GM10248 (cell line): ENCODE data around the gene HRH3.

Experiments used
- CTCF ChIA-PET: fragments of 300-600 bp; sonication (Branson Sonifier 250); formaldehyde crosslinking; extraction: SDS; loops from one replicate; lab custom pipeline; 2021; ENCODE audit warnings: antibody characterized with exemption; lab: Yijun Ruan, JAX
- POLR2A ChIA-PET: fragments of 350-650 bp; sonication (Branson Sonifier 250); formaldehyde crosslinking; extraction: SDS; loops from one replicate; lab custom pipeline; 2020; ENCODE audit warnings: antibody characterized with exemption; lab: Yijun Ruan, JAX
- DNase-seq: peaks from one replicate; pipeline ENCODE4 v3.0.0; 2012; ENCODE audit errors: extremely low spot score
- TF ChIP-seq, protein P1 (sequence below): IDR thresholded peaks from 2 replicates; pipeline ENCODE4 v1.5.1; 2012; ENCODE audit warnings: mild to moderate bottlenecking, low read depth; ENCODE audit errors: extremely low read depth, missing control alignments, control extremely low read depth

The HRH3 gene

DNA sequence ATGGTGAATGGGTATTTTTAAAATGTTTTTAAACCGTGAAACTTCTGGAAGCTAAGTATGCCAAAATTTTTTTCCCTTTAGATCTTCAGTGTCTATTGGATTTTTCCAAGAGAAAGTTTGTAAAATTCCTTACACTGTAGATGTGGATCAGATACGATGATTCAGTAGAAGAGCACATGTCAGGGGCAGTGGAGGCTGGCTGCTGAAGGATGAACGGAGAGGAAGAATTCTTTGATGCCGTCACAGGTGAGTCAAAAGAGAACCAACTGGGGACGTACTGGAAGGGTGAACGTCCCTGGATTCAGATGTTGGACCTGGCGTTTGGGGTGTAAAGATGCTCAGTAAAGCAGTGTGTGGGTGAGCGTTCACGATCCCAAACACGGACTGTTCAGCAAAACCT is 35.9 kb upstream of the HRH3 start:
- ChIA-PET CTCF (interaction anchor here (1.1 kb wide), 1 partner anchor 126 kb away, joined by 3 read pairs; no protein-coding TSS in a partner anchor), POLR2A (no interaction called here)
- TF ChIP-seq, protein P1, sequence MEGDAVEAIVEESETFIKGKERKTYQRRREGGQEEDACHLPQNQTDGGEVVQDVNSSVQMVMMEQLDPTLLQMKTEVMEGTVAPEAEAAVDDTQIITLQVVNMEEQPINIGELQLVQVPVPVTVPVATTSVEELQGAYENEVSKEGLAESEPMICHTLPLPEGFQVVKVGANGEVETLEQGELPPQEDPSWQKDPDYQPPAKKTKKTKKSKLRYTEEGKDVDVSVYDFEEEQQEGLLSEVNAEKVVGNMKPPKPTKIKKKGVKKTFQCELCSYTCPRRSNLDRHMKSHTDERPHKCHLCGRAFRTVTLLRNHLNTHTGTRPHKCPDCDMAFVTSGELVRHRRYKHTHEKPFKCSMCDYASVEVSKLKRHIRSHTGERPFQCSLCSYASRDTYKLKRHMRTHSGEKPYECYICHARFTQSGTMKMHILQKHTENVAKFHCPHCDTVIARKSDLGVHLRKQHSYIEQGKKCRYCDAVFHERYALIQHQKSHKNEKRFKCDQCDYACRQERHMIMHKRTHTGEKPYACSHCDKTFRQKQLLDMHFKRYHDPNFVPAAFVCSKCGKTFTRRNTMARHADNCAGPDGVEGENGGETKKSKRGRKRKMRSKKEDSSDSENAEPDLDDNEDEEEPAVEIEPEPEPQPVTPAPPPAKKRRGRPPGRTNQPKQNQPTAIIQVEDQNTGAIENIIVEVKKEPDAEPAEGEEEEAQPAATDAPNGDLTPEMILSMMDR: no peak

DNA sequence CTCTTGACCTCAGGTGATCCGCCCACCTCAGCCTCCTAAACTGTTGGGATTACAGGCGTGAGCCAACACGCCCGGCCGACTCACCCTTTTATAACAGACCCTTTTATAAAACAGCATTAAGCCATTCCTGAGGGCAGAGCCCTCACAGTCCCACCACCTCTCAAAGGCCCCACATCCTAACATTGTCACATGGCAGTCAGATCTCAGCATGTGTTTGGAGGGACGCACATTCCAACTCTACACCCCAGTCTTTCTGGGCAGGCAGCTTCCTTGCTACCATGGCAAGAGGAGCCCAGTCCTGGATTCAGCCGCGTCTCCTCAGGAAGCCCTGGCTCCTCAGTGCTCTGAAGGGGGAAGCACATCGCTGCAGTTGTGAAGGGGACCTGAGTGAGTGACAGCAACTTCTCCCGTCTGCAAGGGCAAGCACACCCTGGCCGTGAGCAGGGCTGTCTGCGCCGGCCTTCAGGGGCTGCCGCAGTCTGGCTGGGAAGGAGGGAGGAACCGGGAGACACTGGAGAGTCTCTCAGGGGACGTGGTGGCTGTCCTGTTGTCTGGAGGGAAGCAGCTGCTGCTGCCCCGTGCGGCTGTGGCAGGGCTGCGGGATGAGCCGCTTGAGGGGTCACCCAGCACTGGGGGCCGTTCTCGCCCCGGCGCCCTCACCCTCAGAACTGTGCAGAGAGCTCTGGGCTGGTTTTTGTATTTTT is 34.1 kb upstream of the HRH3 start:
- TF ChIP-seq, protein P1: no peak
- POLR2A ChIA-PET: interaction anchor here (0.8 kb wide), 1 partner anchor 16 kb away, joined by 3 read pairs; the partner anchor contains the start of gene OSBPL2
- CTCF ChIA-PET: no interaction called here
- DNase-seq: no peak

More for the DNA sequence above, 35.9 kb upstream of the HRH3 start:
- DNase-seq: no peak

DNA sequence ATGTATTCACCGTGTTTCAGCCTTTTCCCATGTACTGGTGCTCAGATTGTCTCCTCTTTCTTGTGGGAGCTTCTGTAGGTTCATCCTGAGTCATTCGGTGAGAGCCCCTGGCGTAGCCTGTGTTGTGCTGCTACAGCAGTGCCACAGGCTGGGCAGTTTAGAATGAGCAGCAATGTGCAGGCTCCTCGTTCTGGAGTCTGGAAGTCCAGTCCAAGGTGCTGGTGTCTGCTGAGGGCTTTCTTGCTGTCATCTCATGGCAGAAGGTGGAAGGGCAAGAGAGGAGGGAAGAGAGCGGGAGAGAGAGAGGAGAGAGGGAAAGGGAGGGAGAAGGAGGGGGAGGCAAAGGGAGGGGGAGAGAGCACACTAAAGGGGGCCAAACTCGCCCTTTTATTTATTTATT is 33.3 kb upstream of the HRH3 start:
- POLR2A ChIA-PET: no interaction called here
- no peak for DNase-seq
- CTCF ChIA-PET: no interaction called here
- TF ChIP-seq, protein P1: no peak

DNA sequence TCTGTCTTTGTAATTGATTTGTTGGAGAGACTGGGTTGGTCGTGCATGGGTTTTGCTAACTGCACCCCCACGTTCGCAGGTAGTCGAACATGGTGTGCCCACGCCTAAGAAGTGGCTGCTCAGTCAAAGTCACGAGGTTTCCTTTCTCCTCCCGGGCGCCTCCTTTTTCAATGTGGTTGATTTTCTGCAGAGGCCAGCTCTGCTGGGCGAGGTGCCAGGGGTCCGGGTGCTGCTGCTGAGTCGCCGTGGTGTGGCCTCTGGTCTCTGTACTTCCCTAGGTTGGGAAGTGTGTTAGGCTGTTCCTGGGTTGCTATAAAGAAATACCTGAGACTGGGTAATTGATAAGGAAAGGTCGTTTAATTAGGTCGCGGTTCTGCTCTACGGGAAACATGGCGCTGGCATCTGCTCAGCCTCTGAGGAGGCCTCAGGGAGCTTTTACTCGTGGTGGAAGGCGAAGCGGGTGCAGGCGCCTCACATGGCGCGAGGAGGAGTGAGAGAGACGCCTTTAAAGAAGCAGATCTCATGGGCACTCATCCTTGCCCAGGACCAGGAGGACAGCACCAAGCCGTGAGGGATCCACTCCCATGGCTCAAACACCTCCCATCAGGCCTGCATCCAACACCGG is 32.4 kb upstream of the HRH3 start:
- ChIA-PET POLR2A (no interaction called here), CTCF (no interaction called here)
- TF ChIP-seq, protein P1: no peak
- DNase-seq: no peak

DNA sequence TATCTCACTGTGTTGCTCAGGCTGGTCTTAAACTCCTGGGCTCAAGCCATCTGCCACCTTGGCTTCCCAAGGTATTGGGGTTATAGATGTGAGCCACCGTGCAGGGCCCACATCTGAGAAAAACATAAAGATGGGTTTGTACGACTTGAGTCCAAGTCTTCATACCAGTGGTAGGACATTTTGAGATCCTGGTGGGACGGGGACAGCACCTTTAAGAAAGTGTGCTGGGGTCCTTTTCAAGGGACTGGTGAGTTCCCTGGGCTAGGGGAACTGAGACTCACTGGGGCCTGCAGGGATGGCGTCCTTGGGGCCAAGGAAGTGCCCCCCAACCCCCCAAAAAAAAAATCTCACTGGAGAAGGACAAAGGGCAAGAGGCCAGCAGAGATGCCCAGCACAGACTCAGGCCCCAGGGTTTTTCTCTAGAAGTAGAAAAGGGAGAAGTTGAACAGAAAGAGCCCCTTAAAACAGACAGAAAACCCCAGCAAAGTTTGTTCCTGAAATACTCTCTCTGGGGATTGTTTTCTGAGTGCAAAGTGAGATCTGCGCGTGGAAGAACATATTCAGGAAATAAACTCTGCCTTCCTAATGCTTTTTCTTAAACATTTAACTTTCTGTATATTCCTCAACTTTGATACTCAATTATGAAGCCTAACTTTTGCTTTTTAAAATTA is 28.9 kb upstream of the HRH3 start:
- ChIA-PET CTCF (no interaction called here), POLR2A (no interaction called here)
- DNase-seq: no peak
- TF ChIP-seq, protein P1: no peak

DNA sequence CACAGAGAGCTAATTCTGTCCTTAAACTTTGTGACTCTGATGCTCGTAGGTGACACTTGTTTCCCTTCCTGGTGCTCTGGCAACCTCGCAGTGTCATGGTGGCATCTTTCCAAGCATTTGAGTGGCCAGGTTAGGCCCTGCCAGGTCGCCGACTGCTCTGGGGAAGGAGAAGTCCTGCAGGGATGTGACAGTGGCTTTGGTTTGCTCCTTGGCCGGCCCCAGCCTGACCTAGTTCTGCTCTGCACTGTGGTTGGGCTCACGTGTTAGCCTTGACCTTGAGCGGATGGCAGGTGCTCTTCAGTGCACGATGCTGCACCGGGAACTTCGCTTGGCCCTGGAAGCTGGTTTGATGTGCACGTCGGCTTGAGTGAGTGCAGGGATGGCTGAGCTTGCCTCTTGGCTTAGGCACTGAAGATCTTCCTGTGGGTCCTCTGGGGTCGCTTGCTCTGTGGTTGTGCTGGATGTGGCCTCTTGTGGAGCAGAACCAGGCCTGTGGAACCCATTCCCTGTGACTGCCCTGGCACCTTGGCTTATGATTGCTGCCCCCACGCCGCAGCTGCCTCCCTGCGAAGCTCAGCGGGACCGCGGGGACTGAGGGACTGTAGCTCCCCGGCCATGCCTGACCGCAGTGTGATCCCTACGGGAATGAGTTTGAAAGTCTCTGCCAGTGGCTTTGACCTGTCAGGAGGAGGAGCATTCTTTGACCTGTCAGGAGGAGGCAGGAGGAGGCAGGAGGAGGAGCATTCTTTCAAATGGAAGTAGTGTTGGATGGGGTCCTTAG is 27.0 kb upstream of the HRH3 start:
- POLR2A ChIA-PET: no interaction called here
- DNase-seq: no peak
- CTCF ChIA-PET: interaction anchor here (1.0 kb wide), 1 partner anchor 241 kb away, joined by 3 read pairs; no protein-coding TSS in a partner anchor

More for the DNA sequence above, 27.0 kb upstream of the HRH3 start:
- TF ChIP-seq, protein P1: no peak
